ENCODE measurements around the gene NTNG2.
A peak's percentile ranks its signal among the peaks of the same experiment; 100 is the strongest.

The NTNG2 gene

GRCh38 chr9:132268725-132269352 lies 107.0 kb downstream of the NTNG2 start:
- ATAC-seq: no peak

- peak; percentile 95 for ATAC-seq
Observed at GRCh38 chr9:132269704-132270516, 108.1 kb downstream of the NTNG2 start.

- no peak for ATAC-seq
Observed at GRCh38 chr9:132274861-132275260, 113.0 kb downstream of the NTNG2 start.

GRCh38 chr9:132283165-132283564 lies 121.3 kb downstream of the NTNG2 start:
- peak; percentile 41 to 65 for ATAC-seq

GRCh38 chr9:132283863-132284262 lies 122.0 kb downstream of the NTNG2 start:
- no peak for ATAC-seq

GRCh38 chr9:132287256-132287760 lies 125.5 kb downstream of the NTNG2 start:
- no peak for ATAC-seq

- ATAC-seq: peak in 1 of 2 donors; percentile 52
Observed at GRCh38 chr9:132288361-132288760, 126.5 kb downstream of the NTNG2 start.

GRCh38 chr9:132288966-132289365 lies 127.1 kb downstream of the NTNG2 start:
- ATAC-seq: no peak

GRCh38 chr9:132293145-132293721 lies 131.4 kb downstream of the NTNG2 start:
- peak; percentile 74 to 76 for ATAC-seq
